Duodenal mucosa (tissue), 2 donors: ENCODE data around the gene DENND6B.

Source experiments
- H3K27ac ChIP-seq: one replicate; pipeline ENCODE4 v1.7.0; 2013; ENCODE audit warnings: low read depth, low read length
- H3K27me3 ChIP-seq, 2 donors: one replicate each; pipeline ENCODE4 v1.7.0; 2013; ENCODE audit warnings: low read length in 2 of 2, control low read depth in 1 of 2; ENCODE audit not compliant: insufficient read depth in 2 of 2, control insufficient read depth in 1 of 2
- H3K36me3 ChIP-seq, 2 donors: one replicate each; pipeline ENCODE4 v1.7.0; 2013; ENCODE audit warnings: low read length in 2 of 2, control low read depth in 1 of 2; ENCODE audit not compliant: insufficient read depth in 2 of 2, control insufficient read depth in 1 of 2
- H3K4me1 ChIP-seq, 2 donors: one replicate each; pipeline ENCODE4 v1.7.0; 2013; ENCODE audit warnings: low read length in 2 of 2, control low read depth in 1 of 2; ENCODE audit not compliant: insufficient read depth in 2 of 2, control insufficient read depth in 1 of 2
- H3K4me3 ChIP-seq, 2 donors: one replicate each; pipeline ENCODE4 v1.7.0; 2013; ENCODE audit warnings: low read length in 2 of 2, low read depth in 1 of 2
- H3K9ac ChIP-seq, 2 donors: one replicate each; pipeline ENCODE4 v1.7.0; 2013; ENCODE audit warnings: low read length in 2 of 2, low read depth in 1 of 2
- H3K9me3 ChIP-seq, 2 donors: one replicate each; pipeline ENCODE4 v1.7.0; 2013; ENCODE audit warnings: low read length in 2 of 2, control low read depth in 1 of 2; ENCODE audit not compliant: control insufficient read depth in 1 of 2

The DENND6B gene

DNA sequence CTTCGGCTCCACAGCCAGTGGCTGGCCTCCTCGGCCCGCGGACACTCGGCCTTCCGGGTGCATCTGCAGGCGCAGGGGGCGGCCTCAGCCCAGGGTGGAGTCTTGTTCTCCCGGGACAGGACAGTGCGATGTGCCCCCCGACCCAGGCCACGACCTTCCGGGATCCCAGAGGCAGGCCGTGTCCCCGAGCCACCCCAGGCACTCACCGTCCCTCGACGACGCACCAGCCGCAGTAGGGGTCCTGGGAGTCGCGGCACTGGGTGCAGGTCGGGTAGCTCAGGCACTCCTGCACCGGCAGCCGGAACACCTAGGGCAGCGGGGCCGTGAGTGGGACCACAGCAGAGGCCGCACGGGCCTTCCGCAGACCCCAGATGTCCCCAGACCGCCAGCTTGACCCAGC, 39.1 kb downstream of the DENND6B start:
- no peaks in the 10 kb centered on the region for H3K27me3 ChIP-seq

DNA sequence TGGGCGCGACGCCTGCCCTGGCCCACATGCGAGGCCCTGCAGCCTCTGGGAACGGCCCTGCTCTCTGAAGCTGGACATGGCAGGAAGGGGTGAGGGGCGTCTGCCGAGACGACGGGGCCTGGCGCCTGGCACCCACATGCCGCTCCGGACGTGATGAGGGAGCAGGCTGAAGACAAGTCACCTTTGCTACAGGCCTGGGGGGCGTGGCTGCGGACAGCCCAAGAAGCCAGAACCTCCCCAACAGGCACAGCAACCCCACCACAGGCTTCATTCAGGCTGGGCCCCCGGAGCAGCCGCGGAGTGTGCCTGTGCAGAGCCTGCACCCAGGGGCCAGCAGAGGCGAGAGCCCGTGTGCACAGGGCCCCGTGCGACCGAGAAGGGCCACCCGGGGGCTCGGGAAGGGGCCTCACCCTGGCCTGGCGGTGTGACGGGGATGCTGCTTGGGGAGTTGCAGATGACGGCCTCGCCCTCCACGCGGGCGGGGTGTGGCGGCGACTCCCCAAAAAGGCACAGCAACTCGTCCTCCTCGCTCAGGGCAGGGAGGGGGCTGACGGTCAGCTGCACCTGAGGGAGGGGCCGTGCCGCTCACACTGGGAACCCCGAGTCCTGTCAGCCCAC, 40.0 kb downstream of the DENND6B start:
- Histone ChIP-seq H3K36me3 (peaks cover 25 to 86% of the 10 kb centered on the region in 2 donors), H3K27ac (no peak overlapping the region), H3K4me1 (peaks cover 6 to 7% of the 10 kb centered on the region in 2 donors), H3K4me3 (no peak overlapping the region), H3K27me3 (no peaks in the 10 kb centered on the region), H3K9me3 (no peaks in the 10 kb centered on the region), H3K9ac (no peak overlapping the region)

More for the DNA sequence above, 39.1 kb downstream of the DENND6B start:
- H3K9ac ChIP-seq: no peak overlapping the region
- peaks cover 23 to 78% of the 10 kb centered on the region in 2 donors for H3K36me3 ChIP-seq
- H3K9me3 ChIP-seq: no peaks in the 10 kb centered on the region
- H3K4me1 ChIP-seq: peaks cover 8 to 10% of the 10 kb centered on the region in 2 donors
- H3K27ac ChIP-seq: no peak overlapping the region
- no peak overlapping the region for H3K4me3 ChIP-seq

DNA sequence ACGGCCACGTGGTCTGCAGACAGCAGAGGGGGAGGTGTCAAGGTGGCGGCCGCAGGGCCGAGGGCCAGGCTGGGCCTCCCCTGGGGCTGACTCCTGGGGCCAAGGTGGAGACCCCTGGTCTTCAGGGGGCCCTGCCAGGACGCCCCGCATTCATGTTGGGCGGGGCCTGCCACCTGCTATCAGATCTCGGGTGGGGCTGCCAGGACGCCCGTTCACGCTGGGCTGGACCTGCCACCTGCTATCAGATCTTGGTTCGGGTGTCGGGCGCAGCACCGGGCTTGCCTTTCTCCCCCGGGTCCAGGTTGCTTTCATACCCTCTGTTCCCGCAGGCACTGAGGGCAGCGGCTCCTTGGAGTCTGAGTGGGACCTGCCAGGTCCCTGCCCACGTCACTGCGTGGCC, 40.5 kb downstream of the DENND6B start:
- Histone ChIP-seq H3K9me3 (no peaks in the 10 kb centered on the region), H3K4me3 (no peak overlapping the region), H3K9ac (no peak overlapping the region), H3K27ac (no peak overlapping the region), H3K4me1 (peaks cover 6 to 7% of the 10 kb centered on the region in 2 donors), H3K27me3 (no peaks in the 10 kb centered on the region), H3K36me3 (peaks cover 30 to 87% of the 10 kb centered on the region in 2 donors)

DNA sequence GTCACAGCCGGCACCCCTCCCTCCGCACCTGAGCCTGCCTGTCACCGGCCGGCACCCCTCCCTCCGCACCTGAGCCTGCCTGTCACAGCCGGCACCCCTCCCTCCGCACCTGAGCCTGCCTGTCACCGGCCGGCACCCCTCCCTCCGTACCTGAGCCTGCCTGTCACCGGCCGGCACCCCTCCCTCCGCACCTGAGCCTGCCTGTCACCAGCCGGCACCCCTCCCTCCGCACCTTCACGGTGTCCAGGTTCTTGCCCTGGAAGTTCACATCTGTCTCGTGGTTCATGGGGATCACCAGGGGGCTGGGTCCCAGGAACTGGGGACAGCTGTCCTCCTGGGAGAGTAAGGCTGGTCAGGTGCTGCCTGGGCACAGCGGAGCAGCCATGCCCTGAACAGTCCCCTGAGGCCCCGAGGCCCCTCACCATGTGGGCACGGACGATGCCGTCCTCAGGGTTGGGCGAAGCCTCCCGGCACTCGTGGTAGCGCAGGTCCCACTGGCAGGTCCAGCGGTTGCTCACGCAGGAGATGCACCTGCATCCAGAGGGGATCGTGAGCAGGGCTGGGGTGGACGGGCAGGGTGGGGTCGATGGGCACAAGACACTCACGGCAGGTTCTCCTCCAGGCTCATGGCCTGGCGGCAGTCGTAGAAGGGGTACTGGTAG, 41.1 kb downstream of the DENND6B start:
- Histone ChIP-seq H3K27ac (no peak overlapping the region), H3K4me1 (peaks cover 6 to 7% of the 10 kb centered on the region in 2 donors), H3K4me3 (no peak overlapping the region), H3K36me3 (peaks cover 28 to 88% of the 10 kb centered on the region in 2 donors), H3K9ac (no peak overlapping the region), H3K27me3 (no peaks in the 10 kb centered on the region), H3K9me3 (no peaks in the 10 kb centered on the region)

DNA sequence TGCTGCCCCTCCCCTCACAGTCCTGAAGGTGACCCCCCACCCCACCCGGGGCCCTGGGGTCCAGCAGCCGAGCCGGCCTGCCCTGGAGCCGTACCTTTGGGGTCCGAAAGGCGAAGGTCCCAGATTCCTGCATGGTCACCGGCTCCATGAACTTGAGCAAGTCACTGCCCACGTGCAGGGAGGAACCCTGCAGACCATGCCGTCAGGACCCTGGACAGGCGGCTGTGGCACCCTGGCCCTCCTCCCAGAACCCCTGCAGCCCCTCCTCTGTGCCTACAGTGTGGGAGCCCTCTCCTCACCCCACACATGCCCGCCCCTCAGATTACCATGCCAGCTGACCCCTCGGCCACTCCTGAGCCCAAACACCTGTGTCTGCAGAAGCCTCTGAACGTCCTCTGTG, 42.3 kb downstream of the DENND6B start:
- Histone ChIP-seq H3K36me3 (peaks cover 18 to 84% of the 10 kb centered on the region in 2 donors), H3K9ac (no peak overlapping the region), H3K4me1 (peaks cover 6 to 7% of the 10 kb centered on the region in 2 donors), H3K27ac (no peak overlapping the region), H3K4me3 (no peak overlapping the region), H3K27me3 (no peaks in the 10 kb centered on the region), H3K9me3 (no peaks in the 10 kb centered on the region)

DNA sequence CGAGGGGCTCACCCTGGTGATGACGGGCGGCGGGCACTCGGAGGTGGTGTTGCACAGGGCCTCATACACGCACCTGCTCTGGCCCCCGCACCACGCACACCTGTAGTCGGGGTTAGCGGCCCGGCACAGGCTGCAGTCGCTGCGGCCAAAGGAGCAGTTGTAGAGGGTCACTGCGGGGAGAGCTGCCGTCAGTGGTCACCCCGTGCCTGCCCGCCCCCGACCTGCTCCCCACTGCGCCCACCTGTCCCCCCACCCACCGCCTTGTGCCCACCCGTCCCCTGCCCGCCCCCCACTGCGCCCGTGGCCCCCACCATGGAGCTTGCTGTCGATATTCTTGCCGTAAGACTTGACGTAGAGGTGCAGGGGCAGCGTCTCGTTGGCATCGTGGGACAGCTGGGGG, 43.0 kb downstream of the DENND6B start:
- Histone ChIP-seq H3K4me3 (no peak overlapping the region), H3K27ac (no peak overlapping the region), H3K36me3 (peaks cover 15 to 84% of the 10 kb centered on the region in 2 donors), H3K9me3 (no peaks in the 10 kb centered on the region), H3K27me3 (no peaks in the 10 kb centered on the region), H3K9ac (no peak overlapping the region), H3K4me1 (peaks cover 6 to 7% of the 10 kb centered on the region in 2 donors)

DNA sequence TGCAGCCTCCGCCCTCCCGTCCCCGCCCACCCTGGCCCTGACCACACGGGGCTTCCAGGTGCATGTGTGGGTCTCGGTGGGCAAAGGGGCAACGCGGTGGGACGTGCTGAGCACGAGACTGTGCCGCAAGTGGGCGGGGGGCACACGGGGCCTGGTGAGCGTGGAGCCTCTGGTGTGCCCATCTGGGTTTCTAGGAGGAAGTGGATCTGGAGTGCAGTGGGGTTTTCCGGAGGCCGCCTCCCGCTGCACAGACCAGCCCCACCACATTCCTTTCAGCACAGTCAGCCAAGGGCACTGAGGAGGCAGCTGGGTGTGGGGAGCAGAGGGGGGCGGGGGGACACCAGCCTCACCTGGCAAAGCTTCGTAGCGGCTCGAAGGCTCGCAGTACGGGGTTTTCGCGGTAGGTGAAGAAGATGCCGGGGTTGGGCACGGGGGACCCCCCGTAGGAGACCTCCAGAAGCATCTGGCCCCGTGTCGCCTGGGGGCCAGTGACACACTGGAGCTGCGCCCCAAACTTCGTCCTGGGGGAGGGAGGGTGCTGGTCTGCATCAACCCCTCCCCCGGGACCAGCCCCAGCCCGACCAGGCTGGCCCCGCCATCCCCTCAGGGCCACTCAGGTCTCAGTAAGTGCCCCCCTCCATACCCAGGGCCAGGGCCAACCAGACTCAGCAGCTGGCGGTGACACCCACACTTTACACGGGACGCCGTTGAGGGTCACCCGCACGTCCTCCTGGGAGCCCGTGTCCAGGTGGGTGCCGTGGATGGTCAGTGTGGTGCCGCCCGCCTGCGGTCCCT, 44.3 kb downstream of the DENND6B start:
- Histone ChIP-seq H3K4me3 (no peak overlapping the region), H3K4me1 (peaks cover 6 to 7% of the 10 kb centered on the region in 2 donors), H3K27ac (no peak overlapping the region), H3K9me3 (no peaks in the 10 kb centered on the region), H3K9ac (no peak overlapping the region), H3K36me3 (peaks cover 15 to 84% of the 10 kb centered on the region in 2 donors), H3K27me3 (no peaks in the 10 kb centered on the region)

DNA sequence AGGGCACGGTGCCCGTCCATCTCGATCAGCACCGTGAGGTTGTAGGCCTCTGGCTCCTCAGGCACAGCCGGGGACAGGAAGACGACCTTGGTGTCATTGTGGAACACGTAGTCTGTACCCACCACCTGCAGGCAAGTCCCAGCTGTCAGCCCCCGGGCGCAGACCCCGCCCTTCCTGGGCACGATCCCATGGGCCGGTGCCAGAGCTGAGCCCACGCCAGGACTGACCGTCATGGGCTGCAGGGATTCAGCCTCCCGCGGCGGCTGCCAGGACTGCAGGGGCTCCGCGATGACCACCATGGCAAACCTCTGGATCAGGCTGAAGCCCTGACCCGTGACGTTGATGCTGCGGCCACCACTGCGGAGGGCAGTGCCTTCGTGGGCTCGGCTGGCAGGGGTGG, 44.9 kb downstream of the DENND6B start:
- Histone ChIP-seq H3K9ac (no peak overlapping the region), H3K27ac (no peak overlapping the region), H3K36me3 (peaks cover 15 to 83% of the 10 kb centered on the region in 2 donors), H3K27me3 (no peaks in the 10 kb centered on the region), H3K4me3 (no peak overlapping the region), H3K4me1 (peaks cover 6 to 7% of the 10 kb centered on the region in 2 donors), H3K9me3 (no peaks in the 10 kb centered on the region)

DNA sequence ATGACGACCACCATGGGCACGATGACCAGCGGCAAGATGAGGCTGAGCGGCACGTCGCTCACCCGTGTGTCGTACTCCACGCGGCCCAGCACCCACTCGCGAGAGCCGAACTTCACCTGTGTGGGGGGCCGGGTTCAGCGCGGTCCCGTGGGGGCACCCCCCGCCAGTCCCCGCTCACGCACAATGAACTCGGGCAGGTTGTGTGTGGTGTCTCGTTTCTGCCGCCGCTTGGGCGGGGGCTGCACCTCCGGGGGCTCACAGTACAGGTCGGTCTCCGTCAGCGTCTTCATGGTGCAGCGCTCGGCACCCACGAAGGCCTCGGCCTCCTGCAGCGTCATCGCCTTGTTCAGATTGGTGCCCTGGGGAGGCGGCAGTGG, 45.4 kb downstream of the DENND6B start:
- Histone ChIP-seq H3K27me3 (no peaks in the 10 kb centered on the region), H3K36me3 (peaks cover 15 to 79% of the 10 kb centered on the region in 2 donors), H3K9ac (no peak overlapping the region), H3K9me3 (no peaks in the 10 kb centered on the region), H3K4me3 (no peak overlapping the region), H3K4me1 (peaks cover 6 to 7% of the 10 kb centered on the region in 2 donors), H3K27ac (no peak overlapping the region)
